A673 (cell line): ENCODE data around the gene IGSF10. TPM values are rescaled to one million over a fixed set of nuclear protein-coding genes. Genes with fewer than 3 reads are reported as not detected.

Experiments used
- BruUV-seq: library from RNA; stranded (reverse); fragments of 400-500 nt; replicated peaks from 2 replicates; lab custom pipeline; 2021; lab: Mats Ljungman, UMichigan
- CTCF ChIA-PET: fragments of 300-600 bp; sonication (Branson Sonifier 250); formaldehyde crosslinking; loops from one replicate; lab custom pipeline; 2022; ENCODE audit warnings: antibody characterized with exemption; lab: Charles Lee
- POLR2A ChIA-PET: fragments of 300-600 bp; sonication (Branson Sonifier 250); formaldehyde crosslinking; loops from one replicate; lab custom pipeline; 2022; ENCODE audit warnings: antibody characterized with exemption; ENCODE audit not compliant: low non-redundant PET; lab: Charles Lee
- DNase-seq: peaks from one replicate; pipeline ENCODE4 v3.0.0-alpha.2; 2015; ENCODE audit warnings: low spot score
- H3K27ac ChIP-seq: fragments of 200-600 bp; sonication (generic); 2 replicates; pipeline ENCODE4 v1.5.1; 2016; ENCODE audit warnings: mixed run types, low read depth, mild to moderate bottlenecking, mixed read lengths, antibody characterized with exemption, low read length; ENCODE audit not compliant: poor library complexity, severe bottlenecking
- H3K27me3 ChIP-seq: fragments of 200-600 bp; sonication (generic); replicated peaks from 2 replicates; pipeline ENCODE4 v1.6.1; 2017; ENCODE audit warnings: mixed run types, low read depth, mild to moderate bottlenecking, mixed read lengths, antibody characterized with exemption, low read length; ENCODE audit not compliant: insufficient read depth, poor library complexity
- H3K36me3 ChIP-seq: fragments of 200-600 bp; sonication (generic); 2 replicates; pipeline ENCODE4 v1.6.1; 2016; ENCODE audit warnings: mixed run types, mild to moderate bottlenecking, mixed read lengths, antibody characterized with exemption, low read length; ENCODE audit not compliant: insufficient read depth, poor library complexity, severe bottlenecking
- H3K4me1 ChIP-seq: fragments of 200-600 bp; sonication (generic); 2 replicates; pipeline ENCODE4 v1.6.1; 2017; ENCODE audit warnings: mixed run types, mild to moderate bottlenecking, mixed read lengths, antibody characterized with exemption, low read length; ENCODE audit not compliant: insufficient read depth, poor library complexity, severe bottlenecking
- H3K4me3 ChIP-seq: fragments of 200-600 bp; sonication (generic); 2 replicates; pipeline ENCODE4 v1.5.1; 2016; ENCODE audit warnings: low read depth, mixed run types, mild to moderate bottlenecking, mixed read lengths, low read length; ENCODE audit not compliant: poor library complexity, severe bottlenecking
- H3K9me3 ChIP-seq: fragments of 200-600 bp; sonication (generic); 2 replicates; pipeline ENCODE4 v1.6.1; 2016; ENCODE audit warnings: mixed run types, low read depth, mild to moderate bottlenecking, mixed read lengths, antibody characterized with exemption, low read length; ENCODE audit not compliant: poor library complexity, severe bottlenecking
- EZH2 ChIP-seq: fragments of 200-600 bp; sonication (generic); IDR thresholded peaks from 2 replicates; pipeline ENCODE4 v1.6.1; 2017; ENCODE audit warnings: borderline replicate concordance, low read depth, mild to moderate bottlenecking, mixed read lengths, antibody characterized with exemption, low read length; ENCODE audit not compliant: poor library complexity, severe bottlenecking
- intact Hi-C: fragments of 100-400 bp; cut with micrococcal nuclease; formaldehyde crosslinking; loops from one replicate; pipeline ENCODE4 v1.10.0; 2022; ENCODE audit not compliant: unreplicated experiment
- total RNA-seq: library from RNA; stranded (reverse); gene quantifications from 2 replicates; pipeline ENCODE4 v1.2.3, GENCODE V29; 2021
- TF ChIP-seq, protein P1 (sequence below): fragments of 300-800, 200-600 bp; sonication (generic); conservative IDR thresholded peaks from 2 replicates; pipeline ENCODE4 v1.5.1; 2017; ENCODE audit warnings: low read depth, mild to moderate bottlenecking, antibody characterized with exemption, low read length, moderate library complexity, mixed read lengths

The IGSF10 gene
- total RNA-seq, 1 experiment from 2014 or later, result 10.5 TPM

DNA sequence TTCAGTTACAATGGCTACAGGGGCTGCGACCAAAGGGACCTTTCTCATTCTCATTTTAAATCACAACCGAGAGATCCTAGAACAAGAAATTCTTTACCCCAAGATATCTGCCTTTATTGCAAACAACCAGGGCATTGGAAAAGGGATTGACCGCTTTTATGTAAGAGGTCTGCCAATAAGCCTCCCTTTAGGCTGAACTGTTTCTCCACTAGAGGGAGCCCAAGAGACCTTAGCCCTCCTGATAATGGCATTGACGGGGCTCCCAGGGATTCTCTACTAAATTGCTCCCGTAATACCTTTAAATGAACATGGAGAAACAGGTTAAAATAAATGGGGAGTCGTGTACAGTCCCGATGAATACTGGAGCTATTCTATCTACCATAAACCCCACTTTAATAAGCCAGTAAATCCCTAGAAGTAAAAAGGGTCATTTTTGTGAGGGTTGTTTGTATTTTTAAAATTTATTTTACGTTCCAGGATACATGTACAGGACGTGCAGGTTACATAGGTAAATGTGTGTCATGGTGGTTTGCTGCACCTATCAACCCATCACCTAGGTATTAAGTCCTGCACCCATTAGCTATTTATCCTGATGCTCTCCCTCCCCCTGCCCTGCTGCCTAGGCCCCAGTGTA, 7.5 kb upstream of the IGSF10 start:
- Histone ChIP-seq H3K4me1 (no peaks in the 10 kb centered on the region), H3K4me3 (no peak overlapping the region), H3K27ac (no peak overlapping the region), H3K36me3 (no peaks in the 10 kb centered on the region), H3K27me3 (no peaks in the 10 kb centered on the region), H3K9me3 (peaks cover 3% of the 10 kb centered on the region)
- TF ChIP-seq, protein P1, sequence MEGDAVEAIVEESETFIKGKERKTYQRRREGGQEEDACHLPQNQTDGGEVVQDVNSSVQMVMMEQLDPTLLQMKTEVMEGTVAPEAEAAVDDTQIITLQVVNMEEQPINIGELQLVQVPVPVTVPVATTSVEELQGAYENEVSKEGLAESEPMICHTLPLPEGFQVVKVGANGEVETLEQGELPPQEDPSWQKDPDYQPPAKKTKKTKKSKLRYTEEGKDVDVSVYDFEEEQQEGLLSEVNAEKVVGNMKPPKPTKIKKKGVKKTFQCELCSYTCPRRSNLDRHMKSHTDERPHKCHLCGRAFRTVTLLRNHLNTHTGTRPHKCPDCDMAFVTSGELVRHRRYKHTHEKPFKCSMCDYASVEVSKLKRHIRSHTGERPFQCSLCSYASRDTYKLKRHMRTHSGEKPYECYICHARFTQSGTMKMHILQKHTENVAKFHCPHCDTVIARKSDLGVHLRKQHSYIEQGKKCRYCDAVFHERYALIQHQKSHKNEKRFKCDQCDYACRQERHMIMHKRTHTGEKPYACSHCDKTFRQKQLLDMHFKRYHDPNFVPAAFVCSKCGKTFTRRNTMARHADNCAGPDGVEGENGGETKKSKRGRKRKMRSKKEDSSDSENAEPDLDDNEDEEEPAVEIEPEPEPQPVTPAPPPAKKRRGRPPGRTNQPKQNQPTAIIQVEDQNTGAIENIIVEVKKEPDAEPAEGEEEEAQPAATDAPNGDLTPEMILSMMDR, result peak; percentile 88
- TF ChIP-seq EZH2, result no peak
- DNase-seq, result peak; percentile 81
- CTCF ChIA-PET, result no interaction called here
- POLR2A ChIA-PET, result no interaction called here
- no TSS peak for BruUV-seq
- intact Hi-C loops, result loop anchor here (1.0 to 5.0 kb wide), 2 partner anchors 194 to 371 kb away; no protein-coding TSS in a partner anchor

DNA sequence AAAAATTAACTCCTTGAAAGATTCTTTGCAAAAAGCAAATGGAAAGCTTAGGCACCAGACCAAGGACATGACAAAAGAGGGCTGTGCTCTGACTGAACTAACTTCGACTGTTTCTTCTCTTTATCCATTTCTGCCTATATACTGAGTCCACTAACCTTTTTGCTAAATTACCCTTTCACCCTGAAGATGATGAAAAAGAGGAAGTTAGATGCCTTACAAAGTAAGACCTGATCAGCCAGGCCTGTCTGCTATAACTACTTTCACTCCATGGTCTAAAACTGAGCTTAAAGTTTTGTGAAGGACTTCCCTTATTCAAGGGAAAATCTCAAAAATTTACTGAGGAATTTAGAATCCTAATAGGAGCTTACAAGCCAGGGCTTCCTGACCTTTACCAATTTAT, 6.2 kb upstream of the IGSF10 start:
- no peak for DNase-seq
- no TSS peak for BruUV-seq
- Histone ChIP-seq H3K27me3 (no peaks in the 10 kb centered on the region), H3K27ac (no peak overlapping the region), H3K36me3 (no peaks in the 10 kb centered on the region), H3K4me3 (no peak overlapping the region), H3K9me3 (peaks cover 3% of the 10 kb centered on the region), H3K4me1 (peaks cover 7% of the 10 kb centered on the region)
- no peak for TF ChIP-seq EZH2
- TF ChIP-seq, protein P1, result no peak
- POLR2A ChIA-PET, result interaction anchor here (0.6 kb wide), 1 partner anchor 52 kb away, joined by 3 read pairs; no protein-coding TSS in a partner anchor
- CTCF ChIA-PET, result interaction anchor here (0.9 kb wide), 1 partner anchor 11 kb away, joined by 3 read pairs; no protein-coding TSS in a partner anchor
- intact Hi-C loops, result loop anchor here (5.0 kb wide), 1 partner anchor 195 kb away; no protein-coding TSS in a partner anchor

DNA sequence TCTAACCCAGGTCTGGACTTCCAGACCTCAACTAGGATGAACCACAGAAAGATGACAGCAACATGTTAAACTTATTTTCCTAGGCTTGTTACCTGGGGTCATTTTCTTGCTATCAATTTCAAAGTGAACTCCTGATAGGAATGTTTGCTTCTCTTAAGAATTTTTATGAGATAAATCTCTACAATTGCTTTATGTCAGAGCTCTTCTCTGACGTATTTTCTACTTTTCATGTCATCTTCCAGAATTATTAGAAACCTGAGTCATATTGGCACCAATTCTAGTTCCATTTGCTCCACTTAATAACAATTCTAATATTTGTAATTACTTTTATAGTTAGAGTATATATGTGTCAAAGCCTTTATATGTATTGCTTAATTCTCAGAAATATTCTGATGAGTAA, 2.1 kb upstream of the IGSF10 start:
- POLR2A ChIA-PET, result no interaction called here
- intact Hi-C loops, result no loop called here
- Histone ChIP-seq H3K27me3 (no peaks in the 10 kb centered on the region), H3K9me3 (no peaks in the 10 kb centered on the region), H3K4me3 (no peak overlapping the region), H3K4me1 (peaks cover 18% of the 10 kb centered on the region), H3K27ac (no peak overlapping the region), H3K36me3 (no peaks in the 10 kb centered on the region)
- CTCF ChIA-PET, result no interaction called here
- BruUV-seq, result no TSS peak
- no peak for DNase-seq
- no peak for TF ChIP-seq EZH2
- TF ChIP-seq, protein P1, result no peak
